Stimulated activated CD4-positive, alpha-beta T cell treated with anti-CD3 and anti-CD28 coated beads, Interleukin-15, amount 100 ng/mL, for 24 hours (primary cell): ENCODE results near the gene MS4A18.
"Not testable (repeated sequence)": the region's sequence is repeated elsewhere in the genome, so short reads cannot be mapped to it uniquely, and the experiment has no call there.

Source experiments
- DNase-seq: peaks from one replicate; pipeline ENCODE4 v3.0.0-alpha.2; 2020

The MS4A18 gene

GRCh38 chr11:60724420-60724819 is at the start of gene MS4A18:
TSS of gene MS4A18 (plus strand) at chr11:60724720.
- DNase-seq, result no peak

DNA sequence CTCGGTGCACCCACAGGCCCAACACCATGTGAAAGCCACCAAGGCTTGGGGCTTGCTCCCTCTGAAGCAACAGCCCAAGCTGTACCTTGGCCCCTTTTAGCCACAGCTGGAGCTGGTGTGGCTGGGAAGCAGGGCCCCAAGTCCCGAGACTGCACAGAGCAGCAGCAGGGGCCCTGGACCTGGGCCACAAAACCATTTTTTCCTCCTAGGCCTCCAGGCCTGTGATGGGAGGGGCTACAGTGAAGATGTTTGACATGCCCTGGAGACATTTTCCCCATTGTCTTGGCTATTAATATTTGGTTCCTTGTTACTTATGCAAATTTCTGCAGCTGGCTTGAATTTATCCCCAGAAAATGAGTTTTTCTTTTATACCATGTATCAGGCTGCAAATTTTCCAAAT is 46.3 kb upstream of the MS4A18 start:
- not testable (repeated sequence) for DNase-seq

DNA sequence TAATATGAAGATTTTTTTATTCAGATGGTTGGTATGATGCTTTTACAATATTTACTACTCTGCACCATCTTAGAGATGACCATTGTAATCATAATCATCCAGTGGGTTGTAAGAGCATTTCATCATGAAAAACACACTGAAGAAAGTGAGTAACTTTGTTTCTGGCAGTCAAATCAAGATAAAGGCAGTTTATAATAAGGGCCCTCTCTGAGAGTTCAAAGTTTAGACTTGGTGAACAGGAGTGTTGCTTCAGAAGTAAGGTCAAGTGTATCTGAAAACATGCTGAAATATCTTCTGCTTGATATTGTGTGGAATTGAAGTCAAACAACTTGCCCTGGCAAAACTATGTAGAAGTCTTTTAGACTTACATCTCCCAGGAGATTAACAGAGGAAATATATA is 44.6 kb upstream of the MS4A18 start:
- DNase-seq, result no peak

- DNase-seq, result no peak
Observed at GRCh38 chr11:60680455-60681119, 43.9 kb upstream of the MS4A18 start.

DNA sequence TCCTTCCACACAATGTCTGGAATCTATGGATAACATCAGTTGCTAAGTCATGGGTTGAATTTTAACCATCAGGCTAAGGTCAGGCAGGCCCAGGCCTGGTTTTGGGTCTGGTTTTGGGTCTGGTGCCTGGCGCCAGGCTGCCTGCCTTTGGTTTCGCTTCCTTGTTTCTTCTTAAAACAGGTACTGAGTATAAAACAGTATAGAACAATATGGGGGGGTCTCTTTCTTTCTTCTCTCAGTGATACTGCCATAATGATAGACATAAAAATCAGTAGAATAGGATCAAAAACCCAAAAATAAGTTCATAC is 40.0 kb upstream of the MS4A18 start:
- DNase-seq, result not testable (repeated sequence)

DNA sequence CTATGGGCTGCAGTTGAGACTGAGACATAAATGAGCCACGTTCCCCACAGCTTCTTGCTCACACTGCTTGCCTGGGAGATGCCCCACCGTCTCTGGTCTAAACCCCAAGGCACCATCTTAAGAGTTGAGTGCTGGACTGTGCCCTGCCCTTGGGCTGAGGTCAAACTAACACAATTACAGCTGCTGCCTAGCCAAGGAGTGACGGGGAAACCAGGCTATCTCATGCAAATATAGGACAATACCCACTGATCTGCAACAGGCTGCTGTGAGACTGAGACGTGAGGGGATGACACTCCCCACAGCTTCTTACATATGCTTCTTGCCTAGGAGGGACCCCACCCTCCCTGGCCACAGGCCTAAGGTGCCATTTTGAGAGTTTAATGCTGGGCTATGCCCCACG is 32.9 kb upstream of the MS4A18 start:
- DNase-seq, result no peak

DNA sequence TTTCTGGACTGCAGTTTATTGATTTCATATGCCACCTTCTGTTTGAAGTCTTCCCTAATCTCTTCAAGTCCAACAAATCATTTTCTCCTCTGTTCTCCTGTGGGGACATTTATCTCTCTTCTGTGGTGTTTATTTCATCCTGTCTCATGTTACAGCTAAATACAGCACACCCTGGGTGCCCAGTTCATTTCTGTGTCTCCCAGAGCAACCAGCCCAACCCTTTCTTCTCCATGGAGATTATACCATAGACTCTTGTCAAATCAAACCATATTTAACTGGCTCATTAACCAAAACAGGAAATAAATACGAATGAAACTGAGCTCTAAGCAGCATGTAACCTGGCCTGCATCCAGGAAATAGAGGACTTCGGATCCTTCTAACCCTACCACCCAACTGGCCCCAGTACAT is 25.2 kb upstream of the MS4A18 start, which contains the start of gene MS4A8:
Gene MS4A8 (plus strand): TSS at position 329 of the 408 bp plus-strand sequence. CDS start 1,249 bp downstream, outside the sequence.
- DNase-seq, result no peak

DNA sequence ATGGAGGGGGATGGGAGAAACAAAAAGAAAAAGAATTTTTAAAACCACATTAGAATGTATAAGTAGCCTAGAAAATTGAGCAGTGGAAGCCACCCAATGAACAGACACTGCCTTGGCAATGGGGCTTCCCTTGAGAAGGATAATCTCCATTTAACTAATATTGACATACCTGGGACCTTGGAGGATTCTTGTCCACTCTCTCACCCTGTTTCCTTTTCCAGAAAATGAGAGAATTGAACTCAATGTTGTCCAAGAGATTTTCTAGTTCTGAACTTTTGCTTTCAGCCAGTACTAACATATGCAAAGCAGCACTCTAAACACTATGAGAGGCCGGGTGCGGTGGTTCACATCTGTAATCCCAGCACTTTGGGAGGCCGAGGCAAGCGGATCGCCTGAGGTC is 24.6 kb upstream of the MS4A18 start:
- DNase-seq, result no peak

DNA sequence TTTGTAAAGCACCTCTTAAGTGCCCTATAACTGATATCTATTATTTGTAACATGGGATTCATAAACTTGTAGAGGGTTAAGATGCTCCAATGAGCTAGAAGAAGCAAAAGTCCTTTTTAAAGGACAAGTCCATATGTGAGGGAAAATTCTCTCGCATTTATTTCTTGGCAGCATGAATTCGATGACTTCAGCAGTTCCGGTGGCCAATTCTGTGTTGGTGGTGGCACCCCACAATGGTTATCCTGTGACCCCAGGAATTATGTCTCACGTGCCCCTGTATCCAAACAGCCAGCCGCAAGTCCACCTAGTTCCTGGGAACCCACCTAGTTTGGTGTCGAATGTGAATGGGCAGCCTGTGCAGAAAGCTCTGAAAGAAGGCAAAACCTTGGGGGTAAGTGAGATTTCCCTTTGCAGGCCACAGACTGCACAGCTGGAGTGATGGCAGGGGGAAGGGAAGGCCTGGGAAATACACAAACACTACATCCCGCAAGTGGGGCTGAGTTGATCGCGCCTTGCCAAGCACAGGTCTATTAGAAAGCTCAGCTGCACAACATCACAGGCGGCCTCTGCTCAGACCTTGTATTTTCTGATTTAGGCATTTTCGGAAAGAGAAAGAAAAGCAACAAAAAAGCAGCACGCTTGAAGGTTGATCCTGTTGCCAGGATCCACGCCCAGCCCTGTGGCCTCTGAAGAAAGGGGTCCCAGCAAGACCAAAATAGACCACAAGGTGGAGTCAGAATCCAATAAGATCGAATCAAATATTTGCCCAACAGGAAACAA is 23.6 kb upstream of the MS4A18 start:
- no peak for DNase-seq

GRCh38 chr11:60701469-60701818 is 23.1 kb upstream of the MS4A18 start:
- DNase-seq, result no peak

GRCh38 chr11:60703374-60703773 is 21.1 kb upstream of the MS4A18 start:
- no peak for DNase-seq

DNA sequence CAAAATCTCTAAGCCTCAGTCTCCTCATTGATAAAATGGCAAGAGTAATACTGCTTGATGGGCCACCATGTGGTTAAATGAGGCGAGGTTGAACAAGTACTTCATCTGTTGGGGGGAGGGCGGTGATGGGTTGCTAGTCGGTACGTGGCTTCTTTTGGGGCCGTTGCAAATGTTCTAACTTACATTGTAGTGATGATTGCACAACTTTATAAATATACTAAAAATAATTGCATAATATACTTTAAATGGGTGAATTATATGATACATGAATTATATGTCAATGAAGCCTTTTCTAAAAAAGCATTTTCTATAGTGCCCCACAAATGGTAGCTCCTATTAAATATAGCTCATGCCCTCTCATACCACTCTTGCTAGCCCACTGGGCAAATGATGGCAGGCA is 18.6 kb upstream of the MS4A18 start:
- no peak for DNase-seq

DNA sequence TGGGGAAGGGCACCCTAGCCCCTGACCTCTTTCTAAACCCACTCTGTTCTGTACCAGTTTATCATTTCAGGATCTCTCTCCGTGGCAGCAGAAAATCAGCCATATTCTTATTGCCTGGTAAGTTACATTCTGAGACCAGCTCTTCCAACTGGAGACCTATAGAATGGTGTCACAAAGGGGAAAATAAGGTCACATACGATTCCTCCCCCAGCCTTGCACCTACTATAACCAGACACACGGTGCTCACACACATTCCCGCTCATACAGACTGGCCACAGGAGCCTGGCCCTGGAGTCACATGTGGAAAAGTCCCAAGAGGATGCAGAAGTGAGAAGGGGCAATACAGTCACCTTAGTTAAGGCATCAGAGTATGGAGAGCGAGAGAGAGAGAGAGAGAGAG is 17.6 kb upstream of the MS4A18 start:
- DNase-seq, result no peak

DNA sequence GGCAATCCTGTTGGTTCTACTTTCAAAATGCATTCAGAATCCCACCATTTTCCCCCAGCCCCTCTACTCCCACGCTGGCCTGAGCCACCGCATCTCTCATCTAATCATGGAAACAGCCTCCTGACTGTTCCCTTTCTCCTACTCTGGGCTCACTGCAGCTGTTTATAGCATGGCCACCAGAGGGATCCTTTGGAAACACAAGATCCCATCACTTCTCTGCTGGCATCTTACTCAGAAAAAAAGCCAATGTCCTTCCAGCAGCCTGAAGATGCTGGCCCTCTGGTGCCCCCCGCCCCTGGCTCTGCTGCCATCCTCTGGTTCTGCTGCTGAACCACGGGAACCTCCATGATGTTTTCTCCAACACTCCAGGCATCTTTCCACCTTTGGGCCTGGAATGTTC is 14.0 kb upstream of the MS4A18 start:
- DNase-seq, result no peak

GRCh38 chr11:60711276-60711675 is 13.2 kb upstream of the MS4A18 start:
- no peak for DNase-seq

GRCh38 chr11:60713423-60713822 is 11.1 kb upstream of the MS4A18 start:
- not testable (repeated sequence) for DNase-seq

DNA sequence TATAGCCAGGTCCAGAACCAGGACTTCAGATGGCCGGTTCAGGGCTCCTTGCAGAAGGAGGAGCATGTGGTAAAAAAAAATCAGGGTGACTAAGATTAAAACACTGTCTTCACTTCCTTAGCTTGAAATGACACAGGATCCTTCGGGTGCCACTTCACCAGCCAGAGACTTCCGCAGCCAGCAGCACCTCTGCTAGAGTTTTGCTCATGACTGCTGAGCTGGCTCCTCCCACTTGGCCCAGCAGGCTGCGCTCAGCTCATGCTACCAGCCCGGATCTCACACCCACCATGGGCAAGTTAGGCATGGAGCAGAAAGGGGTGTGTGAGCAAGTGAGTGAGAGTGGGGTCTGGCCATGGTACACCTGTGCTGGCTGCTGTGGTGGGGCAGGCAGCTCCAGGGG is 6.6 kb upstream of the MS4A18 start:
- no peak for DNase-seq

DNA sequence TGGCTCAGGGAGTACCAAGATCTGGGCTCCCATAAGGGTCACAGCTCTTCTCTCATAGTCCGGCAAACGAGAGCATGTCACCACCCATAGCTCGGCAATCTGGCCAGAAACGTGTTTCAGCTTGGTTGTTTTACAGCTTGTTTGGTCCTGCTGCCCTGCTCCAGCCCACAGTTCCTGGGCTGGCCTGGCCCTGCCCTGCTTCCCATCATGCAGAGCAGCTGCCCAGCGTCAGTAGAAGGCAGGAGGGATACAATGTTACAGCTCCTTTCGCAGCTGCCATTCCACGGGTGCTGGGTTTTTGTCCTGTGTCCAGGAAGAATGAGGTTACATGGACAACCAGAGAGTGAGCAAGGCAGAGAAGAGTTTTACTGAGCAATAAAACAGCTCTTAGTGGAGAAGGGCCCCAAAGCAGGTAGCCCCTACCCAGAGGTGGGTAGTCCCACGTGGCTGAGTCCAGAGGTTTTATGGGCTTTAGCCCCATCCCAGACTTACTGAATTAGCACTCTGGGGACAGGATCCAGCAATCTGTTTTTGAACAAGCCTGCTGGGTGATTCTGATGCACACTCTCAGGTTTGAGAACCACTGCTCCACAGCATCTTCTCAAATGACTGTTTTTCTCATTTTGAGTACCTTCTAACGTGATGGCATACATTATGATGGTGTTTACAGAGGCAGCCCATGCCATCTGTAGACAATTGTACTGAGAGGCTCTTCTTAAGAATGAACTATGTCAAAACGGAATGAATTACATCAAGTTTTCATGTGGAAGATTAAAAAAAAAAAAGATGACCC is 5.8 kb upstream of the MS4A18 start:
- DNase-seq, result no peak

DNA sequence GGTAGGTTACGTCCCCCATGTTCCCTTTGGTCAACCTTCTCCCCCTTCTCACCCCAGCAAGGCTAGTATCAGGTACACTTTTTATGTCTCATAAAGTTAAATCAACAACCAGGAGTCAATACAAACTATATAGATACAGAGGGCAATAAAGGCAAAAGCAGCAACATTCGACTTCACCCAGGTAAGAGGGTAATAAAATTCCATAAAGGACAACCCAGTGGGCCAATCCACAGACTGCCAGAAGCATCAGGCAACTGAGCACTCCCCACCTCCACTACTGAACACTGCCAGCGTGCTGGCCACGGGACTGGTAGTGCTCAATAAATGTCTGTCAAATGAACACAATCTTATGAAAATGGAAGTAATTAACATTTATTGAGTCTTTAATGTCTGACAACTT is 5.1 kb upstream of the MS4A18 start:
- no peak for DNase-seq

- no peak for DNase-seq
Observed at GRCh38 chr11:60720460-60720859, 4.1 kb upstream of the MS4A18 start.

- DNase-seq, result no peak
Observed at GRCh38 chr11:60725592-60725991, 1.1 kb downstream of the MS4A18 start.

- DNase-seq, result no peak
Observed at GRCh38 chr11:60731586-60731985, 7.1 kb downstream of the MS4A18 start.

GRCh38 chr11:60734279-60734678 is 9.8 kb downstream of the MS4A18 start:
- no peak for DNase-seq

- DNase-seq, result no peak
Observed at GRCh38 chr11:60739114-60739513, 14.6 kb downstream of the MS4A18 start.
